GM19351 (cell line): ENCODE data around the gene SLC28A1.
"Not testable (repeated sequence)": the region's sequence is repeated elsewhere in the genome, so short reads cannot be mapped to it uniquely, and the experiment has no call there.

Experiments
- ATAC-seq: cut with Tn5 transposase; IDR thresholded peaks from one replicate; pipeline ENCODE4 v1.9.1; 2021; ENCODE audit warnings: mild to moderate bottlenecking, moderate library complexity; ENCODE audit not compliant: unreplicated experiment

SLC28A1 gene

DNA sequence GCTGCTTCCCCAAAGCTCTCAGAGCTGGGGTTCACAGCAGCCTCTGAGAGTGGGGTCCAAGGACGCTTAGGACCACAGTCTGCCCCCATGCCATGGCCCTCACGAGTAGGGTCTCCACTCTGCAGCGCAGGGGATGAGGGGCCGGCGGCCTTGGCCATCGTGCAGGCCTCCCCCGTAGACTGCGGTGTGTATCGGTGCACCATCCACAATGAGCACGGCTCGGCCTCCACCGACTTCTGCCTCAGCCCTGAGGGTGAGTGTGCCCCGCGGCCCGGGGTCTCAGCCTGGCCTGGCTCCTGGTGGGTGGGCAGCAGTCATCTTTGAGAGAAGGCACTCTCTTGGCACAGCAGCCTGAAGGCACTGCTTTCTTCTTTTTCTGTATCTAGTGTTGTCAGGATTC, 24.8 kb upstream of the SLC28A1 start:
- no peak for ATAC-seq

DNA sequence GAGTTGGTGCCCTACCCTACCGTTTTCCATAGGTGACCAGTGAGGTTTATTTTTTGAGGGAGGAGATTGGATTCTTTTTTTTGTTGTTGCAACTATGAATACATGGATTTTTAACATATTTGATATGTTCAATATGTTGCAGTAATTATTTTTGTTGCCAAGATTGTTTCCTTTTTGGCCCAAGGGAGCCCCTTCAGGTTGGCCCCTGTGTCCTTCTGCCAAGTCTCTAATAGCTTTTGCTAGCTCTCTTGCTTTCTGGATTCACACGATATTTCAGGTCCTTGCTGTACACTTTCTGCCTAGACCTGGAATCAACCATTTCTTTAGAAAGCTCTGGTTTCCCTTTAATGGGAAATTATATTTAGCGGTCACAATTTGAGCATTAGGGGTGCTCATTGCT, 22.7 kb upstream of the SLC28A1 start:
- ATAC-seq: no peak

DNA sequence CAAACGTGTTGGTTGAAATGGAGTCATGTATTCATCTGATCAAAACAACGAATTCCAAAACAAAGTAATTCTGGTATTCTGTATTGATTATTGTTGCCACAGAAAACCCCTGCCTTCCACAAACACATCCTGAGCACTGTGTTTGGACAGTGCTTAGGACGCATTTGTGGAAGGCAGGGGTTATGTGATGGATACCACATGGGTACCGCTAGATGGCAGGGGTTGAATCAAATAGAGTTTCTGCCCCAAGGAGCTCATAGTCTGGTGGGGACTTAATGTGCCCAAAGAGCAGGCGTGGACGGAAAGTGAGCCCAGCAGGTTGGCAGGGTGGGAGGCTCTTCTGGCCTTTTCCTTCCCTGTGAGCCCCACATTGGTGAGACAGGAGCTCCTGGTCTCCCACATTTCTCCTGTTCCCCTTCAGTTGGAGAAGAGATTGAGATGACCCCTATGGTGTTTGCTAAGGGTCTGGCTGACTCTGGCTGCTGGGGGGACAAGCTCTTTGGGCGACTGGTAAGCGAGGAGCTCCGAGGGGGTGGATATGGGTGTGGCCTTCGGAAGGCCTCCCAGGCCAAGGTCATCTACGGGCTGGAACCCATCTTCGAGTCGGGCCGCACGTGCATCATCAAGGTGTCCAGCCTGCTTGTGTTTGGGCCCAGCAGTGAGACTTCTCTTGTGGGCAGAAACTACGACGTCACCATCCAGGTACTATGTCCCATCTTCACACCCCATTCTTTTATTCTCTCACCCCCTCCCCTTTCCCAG, 22.1 kb upstream of the SLC28A1 start:
- no peak for ATAC-seq

DNA sequence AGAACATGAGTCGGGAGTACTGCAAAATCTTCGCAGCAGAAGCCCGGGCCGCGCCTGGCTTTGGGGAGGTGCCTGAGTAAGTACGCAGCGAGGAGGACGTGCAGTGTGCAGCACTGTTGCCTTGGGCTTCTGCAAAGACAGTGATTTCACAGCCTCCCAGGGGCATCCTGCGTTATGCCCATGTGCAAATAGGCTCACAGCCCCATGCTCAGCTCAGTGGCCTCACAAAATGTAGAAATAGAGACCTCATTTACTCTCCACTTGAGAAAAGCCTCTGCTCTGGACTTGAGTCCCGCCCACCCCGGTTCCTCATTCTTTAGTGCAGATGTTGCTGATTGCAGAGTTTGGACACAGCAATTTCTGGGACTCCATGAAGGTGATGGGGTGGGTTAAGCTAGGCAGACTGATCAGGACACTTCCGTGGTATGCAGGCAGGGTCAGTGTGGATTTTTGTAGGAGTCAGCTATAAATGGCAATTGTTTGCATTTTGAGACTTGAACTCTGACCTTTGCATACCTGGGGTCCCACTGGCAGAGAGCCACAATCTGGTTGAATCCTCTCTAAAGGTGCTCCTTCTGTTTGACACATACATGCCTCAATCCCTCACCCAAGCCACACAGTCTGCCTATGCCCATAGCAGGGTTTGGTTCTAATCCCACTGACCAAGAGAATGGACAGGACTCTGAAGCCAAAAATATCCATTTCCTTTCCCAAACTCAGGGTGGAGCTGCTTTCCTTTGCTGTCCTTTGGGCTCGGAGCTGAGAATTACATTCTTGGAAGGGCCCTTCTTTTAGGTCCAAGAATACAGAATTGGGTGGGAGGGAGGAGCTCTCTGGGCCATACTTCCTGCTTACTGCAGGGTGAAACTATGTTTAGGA, 20.7 kb upstream of the SLC28A1 start:
- no peak for ATAC-seq

DNA sequence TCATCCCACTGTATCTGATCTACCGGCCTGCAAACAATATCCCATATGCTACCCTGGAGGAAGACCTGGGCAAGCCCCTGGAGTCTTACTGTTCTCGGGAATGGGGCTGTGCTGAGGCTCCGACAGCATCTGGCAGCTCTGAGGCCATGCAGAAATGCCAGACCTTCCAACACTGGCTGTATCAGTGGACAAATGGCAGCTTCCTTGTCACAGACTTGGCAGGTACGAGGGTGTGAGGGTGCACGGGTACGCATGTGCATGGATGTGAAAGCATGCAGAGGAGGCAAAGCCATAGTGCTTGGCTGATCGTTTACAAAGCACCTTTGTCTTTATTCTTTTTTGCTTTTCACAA, 20.0 kb upstream of the SLC28A1 start:
- ATAC-seq: no peak

DNA sequence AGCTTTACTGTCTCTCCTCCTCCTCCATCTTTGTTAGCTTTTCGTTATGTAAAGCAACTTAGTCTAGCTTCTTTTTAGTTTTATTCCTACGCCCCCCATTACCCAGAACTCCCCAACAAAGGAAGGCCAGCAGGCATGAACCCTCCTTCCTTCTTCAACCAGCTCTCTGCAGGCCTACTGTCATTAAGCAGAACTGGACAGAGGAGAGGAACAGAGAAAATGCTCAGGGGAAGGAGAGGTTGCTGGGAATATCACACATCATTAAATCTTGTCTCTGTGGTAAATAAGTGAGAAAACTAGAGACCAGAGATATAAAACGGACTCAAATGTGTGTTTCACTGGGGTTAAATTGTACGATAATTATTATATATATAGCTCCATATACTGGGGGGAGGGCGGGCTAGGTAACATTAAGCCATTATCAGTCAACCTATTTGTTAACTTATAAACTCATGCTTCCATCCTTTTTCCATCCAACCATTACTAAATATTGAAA, 19.3 kb upstream of the SLC28A1 start:
- ATAC-seq: no peak

DNA sequence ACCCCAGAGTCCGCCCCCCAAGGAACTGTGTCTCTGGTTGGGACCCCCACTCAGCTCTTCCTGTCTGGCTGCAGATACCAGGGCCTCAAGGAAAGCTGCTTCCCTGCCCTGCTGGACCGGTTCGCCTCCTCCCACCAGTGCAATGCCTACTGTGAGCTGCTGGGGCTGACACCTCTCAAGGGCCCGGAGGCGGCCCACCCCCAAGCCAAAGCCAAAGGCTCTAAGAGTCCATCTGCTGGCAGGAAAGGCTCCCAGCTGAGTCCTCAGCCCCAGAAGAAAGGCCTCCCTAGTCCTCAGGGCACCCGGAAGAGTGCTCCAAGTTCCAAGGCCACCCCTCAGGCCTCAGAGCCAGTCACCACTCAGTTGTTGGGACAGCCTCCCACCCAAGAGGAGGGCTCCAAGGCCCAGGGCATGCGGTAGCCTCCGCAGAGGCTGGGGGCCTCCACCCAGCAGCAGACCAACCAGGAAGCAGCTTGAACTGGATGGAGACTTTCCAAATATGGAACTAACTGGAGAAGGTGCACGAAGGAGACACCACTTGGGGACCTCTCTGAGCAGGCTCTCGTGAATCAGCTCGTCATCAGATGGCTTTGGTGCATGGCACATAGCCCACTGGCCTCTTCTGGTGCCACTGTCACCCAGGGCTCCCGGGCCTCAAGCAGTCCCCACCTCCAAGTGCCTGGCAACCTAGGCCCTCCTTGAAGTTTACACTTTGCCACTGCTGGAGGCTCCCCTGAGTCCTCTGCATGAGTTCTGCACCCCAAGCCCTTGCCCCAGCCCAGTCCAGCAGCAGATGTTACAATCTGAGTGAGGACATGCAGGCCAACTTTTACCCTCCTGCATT, 16.2 kb upstream of the SLC28A1 start:
- no peak for ATAC-seq

DNA sequence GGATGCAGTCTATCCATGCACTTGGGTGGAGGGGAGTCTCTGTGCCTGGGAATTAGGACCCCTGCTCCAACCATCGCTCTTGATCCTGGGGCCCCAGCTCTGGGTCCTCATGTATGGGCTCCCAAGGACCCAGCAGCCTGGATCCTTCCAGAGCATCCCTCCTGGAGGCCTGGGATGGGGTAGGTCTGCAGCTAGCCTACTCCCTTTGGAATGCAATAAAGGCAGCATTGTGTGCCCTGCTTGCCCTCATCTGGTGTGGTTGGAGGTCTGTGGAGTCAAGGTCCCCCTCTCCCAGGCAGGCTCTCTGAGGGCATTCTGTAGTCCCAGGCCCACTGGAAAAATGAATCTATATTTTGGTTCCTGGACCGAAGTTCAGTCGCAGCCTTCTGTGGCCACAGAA, 15.0 kb upstream of the SLC28A1 start:
- no peak for ATAC-seq

DNA sequence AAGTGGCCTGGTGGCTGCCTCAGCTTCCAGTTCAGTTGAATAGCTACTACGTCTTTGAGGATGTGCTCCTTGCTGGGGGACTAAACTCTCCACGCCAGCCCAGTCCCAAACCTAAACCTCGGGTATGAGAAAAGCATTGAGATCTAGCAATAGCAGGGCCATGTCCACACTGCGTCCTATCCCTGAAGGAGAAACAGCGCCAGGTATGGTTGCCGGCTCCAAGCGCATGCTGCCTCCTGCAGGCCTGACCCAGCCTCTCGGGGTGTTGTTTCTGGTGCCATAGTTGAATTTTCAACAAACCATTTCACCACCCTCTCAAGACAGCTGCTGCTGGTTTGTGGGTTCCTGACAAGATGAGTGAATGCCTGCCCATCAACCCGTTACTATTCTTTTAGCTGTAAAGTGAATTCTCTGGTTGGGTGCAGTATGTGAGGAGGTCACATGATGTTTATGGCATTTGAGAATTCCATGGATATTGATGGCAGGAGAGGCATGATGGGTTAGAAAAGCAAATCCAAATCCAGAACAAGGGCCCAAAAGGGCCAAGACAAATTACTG, 13.0 kb upstream of the SLC28A1 start:
- ATAC-seq: no peak

DNA sequence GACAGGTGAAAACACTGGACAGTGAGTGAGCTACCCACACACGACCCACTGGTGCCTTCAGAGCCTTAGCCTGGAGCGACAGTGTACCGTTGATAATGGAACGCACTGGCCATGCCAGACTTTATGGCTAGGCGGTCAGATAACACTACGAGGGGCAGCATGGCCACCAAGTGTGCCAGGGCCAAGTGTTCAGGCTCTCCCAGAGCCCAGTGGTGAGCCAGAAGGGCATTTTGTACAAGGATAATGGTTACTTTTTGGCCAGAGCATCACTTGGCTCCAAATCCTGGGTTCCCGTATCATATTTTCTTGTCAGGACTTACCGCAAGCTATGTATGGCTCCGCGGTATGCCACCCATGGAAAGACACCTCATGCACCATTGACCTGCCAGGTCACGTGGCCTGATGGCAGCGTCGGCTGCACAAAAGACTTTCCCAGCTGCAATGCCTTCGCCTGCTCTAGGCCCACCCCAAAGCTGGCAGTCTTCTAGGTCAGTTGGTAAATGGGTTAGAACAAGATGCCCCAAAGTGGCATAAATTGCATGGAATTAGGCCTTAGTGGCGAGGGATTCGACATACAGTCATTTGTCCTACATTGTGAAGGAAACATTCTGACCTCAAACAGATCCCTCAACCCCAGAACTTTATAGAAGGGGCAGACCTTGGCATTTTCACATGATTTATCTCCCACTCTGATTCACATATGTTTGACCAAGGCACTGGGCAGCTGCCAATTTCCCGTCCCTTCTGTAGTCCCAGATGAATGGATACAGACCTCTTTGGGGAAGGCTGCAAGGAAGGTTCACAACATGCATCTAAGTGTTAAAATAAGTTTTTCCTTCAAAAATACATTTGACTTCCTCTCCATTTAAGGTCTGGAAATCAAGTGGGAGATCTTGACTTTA, 12.2 kb upstream of the SLC28A1 start:
- ATAC-seq: no peak

DNA sequence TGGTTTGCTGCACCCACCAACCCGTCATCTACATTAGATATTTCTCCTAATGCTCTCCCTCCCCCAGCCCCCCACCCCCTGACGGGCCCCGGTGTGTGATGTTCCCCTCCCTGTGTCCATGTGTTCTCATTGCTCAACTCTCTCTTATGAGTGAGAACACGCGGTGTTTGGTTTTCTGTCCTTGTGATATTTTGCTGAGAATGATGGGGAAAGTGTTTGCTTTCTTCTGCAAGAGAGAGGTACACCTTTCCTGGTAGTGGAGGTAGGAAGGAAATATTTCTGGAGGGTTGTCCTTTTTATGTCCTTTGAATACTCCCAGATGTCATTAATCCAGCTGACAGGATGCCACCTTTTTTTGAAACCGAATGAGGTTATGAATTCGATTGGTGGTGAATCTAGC, 10.5 kb upstream of the SLC28A1 start:
- ATAC-seq: no peak

DNA sequence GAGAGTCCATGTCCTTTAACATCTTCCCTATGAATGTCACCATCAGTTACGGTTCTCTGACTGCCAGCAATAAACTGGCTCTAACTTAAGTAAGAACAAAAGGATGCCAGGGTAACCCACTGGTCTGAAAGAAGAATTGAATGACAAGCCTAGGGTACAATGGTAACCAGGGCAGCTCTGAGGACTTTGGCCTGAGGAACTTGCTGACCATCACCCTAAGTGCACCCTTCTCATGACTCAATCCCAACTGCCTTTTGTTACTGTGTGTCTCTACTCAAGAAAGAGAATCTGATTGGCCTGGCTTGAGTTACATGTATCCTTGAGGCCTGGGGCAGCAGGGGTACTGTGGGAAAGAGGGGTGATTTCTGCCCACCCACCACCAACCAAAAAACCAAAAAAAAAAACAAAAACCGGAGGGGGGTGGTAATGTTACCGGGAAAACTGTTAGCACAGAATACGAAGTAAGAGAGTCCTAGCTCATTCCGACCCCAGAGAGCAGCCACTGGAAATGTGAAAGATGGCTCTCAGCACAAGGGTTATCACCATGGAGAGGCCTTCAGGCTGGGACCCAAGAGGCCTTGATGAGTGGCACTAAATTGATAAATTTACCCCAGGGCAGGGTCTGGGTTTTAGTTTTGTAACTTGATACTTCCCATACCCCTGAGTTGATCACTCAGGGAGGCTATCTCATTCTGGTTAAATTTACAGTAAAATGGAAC, 9.3 kb upstream of the SLC28A1 start:
- no peak for ATAC-seq

DNA sequence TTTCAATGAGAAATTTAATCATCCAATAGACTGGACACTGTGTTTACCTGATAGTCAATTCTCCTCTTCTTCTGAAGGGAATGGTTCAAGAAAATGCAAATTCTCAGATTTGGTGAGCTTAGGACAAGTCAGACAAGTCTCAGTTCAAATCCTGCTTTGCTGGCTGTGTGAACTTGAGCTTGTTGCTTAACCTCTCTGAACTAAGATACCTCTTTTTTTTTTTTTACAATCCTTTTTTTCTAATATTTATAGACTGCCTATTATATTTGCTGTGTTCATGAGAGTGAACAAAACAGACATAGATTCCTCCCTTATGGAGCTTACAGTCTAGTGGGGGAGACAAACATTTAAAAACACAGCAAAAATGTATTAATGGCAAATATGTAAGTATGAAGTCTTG, 8.2 kb upstream of the SLC28A1 start:
- ATAC-seq: no peak

DNA sequence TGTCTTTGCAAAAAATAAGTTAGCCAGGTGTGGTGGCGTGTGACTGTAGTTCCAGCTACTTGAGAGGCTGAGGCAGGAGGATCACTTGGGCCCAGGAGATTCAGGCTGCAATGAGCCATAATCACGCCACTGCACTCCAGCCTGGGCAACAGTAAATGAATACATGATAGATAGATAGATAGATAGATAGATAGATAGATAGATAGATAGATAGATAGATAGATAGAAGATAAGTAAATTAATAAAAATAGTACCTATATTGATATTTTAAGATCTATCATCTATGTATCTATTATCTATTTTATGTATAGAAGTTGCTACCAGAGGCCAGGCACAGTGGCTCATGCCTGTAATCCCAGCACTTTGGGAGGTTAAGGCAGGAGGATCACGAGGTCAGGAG, 6.8 kb upstream of the SLC28A1 start:
- not testable (repeated sequence) for ATAC-seq

DNA sequence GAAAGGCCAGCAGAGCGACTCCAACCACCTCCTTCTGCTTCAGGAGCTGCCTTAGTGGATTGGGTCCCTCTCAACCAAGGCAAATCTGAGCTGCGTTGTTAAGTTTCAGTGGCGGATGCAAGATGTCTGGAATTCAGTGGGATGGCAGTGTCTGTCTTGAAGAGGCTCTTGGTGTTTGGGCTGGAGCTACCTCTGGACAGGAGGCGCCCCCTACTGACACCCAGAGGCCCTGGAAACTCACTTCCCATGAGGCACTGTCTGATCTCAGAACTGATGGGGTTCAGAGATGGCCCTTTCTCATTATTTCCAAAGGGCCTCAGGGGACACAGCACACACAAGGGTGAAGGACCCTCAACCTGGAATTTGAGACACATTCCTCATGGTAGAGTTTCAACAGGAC, 6.0 kb upstream of the SLC28A1 start:
- ATAC-seq: no peak

DNA sequence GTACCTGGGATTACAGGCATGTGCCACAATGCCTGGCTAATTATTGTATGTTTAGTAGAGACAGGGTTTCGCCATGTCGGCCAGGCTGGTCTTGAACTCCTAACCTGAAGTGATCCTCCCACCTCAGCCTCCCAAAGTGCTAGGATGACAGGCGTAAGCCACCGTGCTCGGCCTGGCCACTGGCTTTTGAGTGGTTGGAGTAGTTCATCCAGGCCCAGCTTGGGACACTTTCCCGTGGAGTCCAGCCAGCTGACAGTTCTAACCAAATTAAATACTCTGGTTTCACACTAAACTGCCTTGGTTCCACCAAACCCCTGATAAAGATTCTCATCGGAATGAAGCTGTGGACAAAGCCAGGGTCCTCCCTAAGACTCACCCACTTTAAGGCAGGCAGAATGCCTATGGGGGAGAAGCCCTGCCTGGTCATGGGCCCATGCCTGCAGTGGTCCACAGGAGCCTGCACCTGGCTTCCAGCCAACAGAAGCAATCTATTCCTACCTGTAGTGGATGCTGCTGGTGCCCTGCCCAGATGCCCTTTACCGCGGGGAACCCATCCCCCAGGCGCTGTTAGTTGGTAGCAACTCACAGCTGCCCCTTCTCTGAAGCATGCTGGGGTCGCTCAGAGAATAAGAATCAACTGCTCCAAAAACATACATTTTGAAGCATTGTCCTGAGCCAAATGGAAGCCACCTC, 5.2 kb upstream of the SLC28A1 start:
- no peak for ATAC-seq

DNA sequence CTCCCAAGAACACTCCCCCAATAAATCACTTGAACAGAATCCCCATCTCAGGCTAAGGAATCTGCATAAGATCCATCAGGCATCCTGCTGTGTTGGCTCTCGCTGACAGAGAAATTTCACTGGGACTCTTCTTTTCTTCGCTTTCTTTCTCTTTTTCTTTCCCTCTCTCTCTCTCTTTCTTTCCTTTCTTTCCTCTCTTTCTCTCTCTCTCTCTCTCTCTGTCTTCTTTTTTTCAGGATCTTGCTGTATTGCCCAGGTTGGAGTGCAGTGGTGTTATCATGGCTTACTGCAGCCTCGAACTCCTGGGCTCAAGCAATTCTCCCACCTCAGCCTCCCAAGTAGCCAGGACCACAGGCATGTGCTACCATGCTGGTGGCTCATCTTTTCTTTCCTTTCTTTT, 4.5 kb upstream of the SLC28A1 start:
- no peak for ATAC-seq

DNA sequence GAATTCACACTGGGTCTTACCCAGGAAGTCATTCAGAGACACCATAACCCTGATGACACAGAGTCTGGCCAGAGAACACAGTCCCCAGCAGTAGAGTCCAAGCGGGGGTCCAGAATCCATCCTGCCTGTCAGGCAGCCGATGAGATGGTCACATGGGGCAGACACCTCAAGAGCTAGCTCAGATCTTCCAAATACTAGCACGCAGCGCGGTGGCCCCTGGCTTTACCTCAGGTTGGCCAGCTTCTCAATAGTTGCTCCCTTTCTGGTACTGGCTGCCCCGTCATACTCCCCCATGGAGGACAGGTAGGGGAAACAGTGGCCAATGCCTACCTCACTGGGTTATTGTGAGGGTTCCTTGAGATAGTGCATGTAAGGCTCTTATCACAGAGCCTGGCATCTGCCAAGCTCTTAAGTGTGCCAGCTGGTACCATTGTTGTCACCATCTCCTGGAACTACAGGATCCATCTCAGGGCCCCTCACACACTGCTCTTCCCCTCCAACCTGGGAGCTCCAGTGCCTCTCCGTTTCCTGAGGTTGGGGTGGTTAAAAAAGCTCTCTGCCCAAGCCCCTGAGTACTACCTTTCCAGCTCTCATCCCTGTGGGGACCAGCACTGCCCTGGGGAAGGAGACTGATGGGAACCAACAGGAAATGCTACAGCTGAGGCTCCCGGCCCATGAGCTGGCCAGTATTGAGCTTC, 3.5 kb upstream of the SLC28A1 start:
- no peak for ATAC-seq
